SU-DHL-6 (cell line): ENCODE data around the gene RELN.
"Not testable (repeated sequence)": the region's sequence is repeated elsewhere in the genome, so short reads cannot be mapped to it uniquely, and the experiment has no call there.

ENCODE experiments used
- H2AFZ ChIP-seq: fragments of 200-600 bp; sonication (generic); 2 replicates; pipeline ENCODE4 v1.6.1; 2014; ENCODE audit warnings: low read depth, mild to moderate bottlenecking, moderate library complexity, mixed read lengths, antibody characterized with exemption, low read length; ENCODE audit not compliant: severe bottlenecking
- H3F3A ChIP-seq: fragments of 200-600 bp; shearing (Covaris generic); 2 replicates; pipeline ENCODE4 v1.6.0; 2016; ENCODE audit warnings: antibody characterized with exemption, mild to moderate bottlenecking; ENCODE audit not compliant: insufficient read depth
- H3K27ac ChIP-seq: fragments of 200-600 bp; sonication (generic); 2 replicates; pipeline ENCODE4 v1.5.1; 2016; ENCODE audit warnings: low read depth, mild to moderate bottlenecking, low read length, moderate library complexity, mixed read lengths
- H3K27me3 ChIP-seq: fragments of 200-600 bp; sonication (generic), shearing (Covaris generic); 2 replicates; pipeline ENCODE4 v1.6.0; 2014; ENCODE audit warnings: mild to moderate bottlenecking, low read length
- H3K36me3 ChIP-seq: fragments of 200-600 bp; sonication (generic); 2 replicates; pipeline ENCODE4 v1.6.1; 2014; ENCODE audit warnings: mild to moderate bottlenecking, low read length, mixed read lengths
- H3K4me2 ChIP-seq: fragments of 300-600, 200-600 bp; shearing (Covaris generic), sonication (generic); 2 replicates; pipeline ENCODE4 v1.6.0; 2014; ENCODE audit warnings: low read length, low read depth, mild to moderate bottlenecking; ENCODE audit not compliant: poor library complexity, severe bottlenecking
- H3K4me3 ChIP-seq: fragments of 200-600 bp; sonication (generic); 2 replicates; pipeline ENCODE4 v1.5.1; 2014; ENCODE audit warnings: antibody characterized with exemption, low read length, mild to moderate bottlenecking, mixed read lengths; ENCODE audit not compliant: insufficient read depth, poor library complexity, severe bottlenecking
- H3K79me2 ChIP-seq: fragments of 200-600 bp; sonication (generic); 2 replicates; pipeline ENCODE4 v1.6.1; 2014; ENCODE audit warnings: mild to moderate bottlenecking, low read length, moderate library complexity; ENCODE audit not compliant: insufficient read depth
- H3K9ac ChIP-seq: fragments of 200-600 bp; sonication (generic); 2 replicates; pipeline ENCODE4 v1.7.0; 2014; ENCODE audit warnings: mild to moderate bottlenecking, low read length
- H3K9me2 ChIP-seq: fragments of 200-600 bp; sonication (generic); replicated peaks from 2 replicates; pipeline ENCODE4 v1.6.1; 2014; ENCODE audit warnings: low read length; ENCODE audit not compliant: insufficient read depth
- H3K9me3 ChIP-seq: fragments of 200-600 bp; sonication (generic); 2 replicates; pipeline ENCODE4 v1.6.1; 2014; ENCODE audit warnings: low read length, mixed read lengths; ENCODE audit not compliant: insufficient read depth
- H4K20me1 ChIP-seq: fragments of 200-600 bp; sonication (generic); 2 replicates; pipeline ENCODE4 v1.6.1; 2014; ENCODE audit warnings: low read depth, mild to moderate bottlenecking, antibody characterized with exemption, low read length, moderate library complexity, mixed read lengths
- EZH2phosphoT487 ChIP-seq: fragments of 200-600 bp; sonication (generic), shearing (Covaris generic); conservative IDR thresholded peaks from 2 replicates; pipeline ENCODE4 v1.6.1; 2018; ENCODE audit warnings: mild to moderate bottlenecking, antibody characterized with exemption, low read length, moderate library complexity, mixed read lengths
- TF ChIP-seq, protein P1 (sequence below): fragments of 200-600 bp; sonication (generic); IDR thresholded peaks from one replicate; pipeline ENCODE4 v1.5.1; 2017; ENCODE audit warnings: antibody characterized with exemption, mild to moderate bottlenecking, low read length, moderate library complexity; ENCODE audit not compliant: insufficient read depth, poor library complexity, severe bottlenecking

Gene RELN

DNA sequence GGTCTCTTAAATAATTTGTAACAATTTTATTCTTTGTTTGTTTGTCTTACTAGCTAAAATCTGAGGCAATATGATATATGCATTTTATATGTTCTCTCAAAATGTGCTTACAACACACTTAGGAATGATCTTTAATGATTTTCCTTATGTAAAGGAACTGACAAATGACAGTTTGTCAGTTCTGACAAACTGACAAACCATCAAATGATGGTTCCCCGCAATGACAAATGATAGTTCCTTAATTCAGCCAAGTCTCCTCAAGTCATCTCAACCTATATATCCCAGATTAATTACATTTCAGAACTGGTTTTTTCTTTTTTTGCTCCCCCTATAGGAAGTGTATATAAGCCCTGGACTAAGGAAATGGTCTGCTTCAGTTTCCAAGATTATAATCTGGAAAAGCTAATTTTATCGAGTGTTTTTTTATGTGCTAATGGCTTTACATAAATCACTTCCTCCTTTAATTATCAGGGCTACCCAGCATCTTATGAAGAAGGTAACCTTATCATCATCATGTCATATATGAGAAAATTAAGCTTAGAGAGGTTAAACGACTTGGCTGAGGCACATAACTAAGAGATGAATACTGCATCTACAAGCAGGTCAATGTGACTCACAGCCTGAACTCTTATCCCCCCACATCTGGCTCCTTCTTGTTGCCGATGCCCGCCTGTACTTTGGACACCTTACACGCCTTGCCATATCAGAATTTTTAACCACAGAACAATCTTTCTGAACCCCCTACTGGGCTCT lies 75.1 kb downstream of the RELN start:
- no peak overlapping the region for H3K9ac ChIP-seq
- no peaks in the 10 kb centered on the region for H3F3A ChIP-seq
- H3K4me2 ChIP-seq = no peak overlapping the region
- TF ChIP-seq, protein P1, sequence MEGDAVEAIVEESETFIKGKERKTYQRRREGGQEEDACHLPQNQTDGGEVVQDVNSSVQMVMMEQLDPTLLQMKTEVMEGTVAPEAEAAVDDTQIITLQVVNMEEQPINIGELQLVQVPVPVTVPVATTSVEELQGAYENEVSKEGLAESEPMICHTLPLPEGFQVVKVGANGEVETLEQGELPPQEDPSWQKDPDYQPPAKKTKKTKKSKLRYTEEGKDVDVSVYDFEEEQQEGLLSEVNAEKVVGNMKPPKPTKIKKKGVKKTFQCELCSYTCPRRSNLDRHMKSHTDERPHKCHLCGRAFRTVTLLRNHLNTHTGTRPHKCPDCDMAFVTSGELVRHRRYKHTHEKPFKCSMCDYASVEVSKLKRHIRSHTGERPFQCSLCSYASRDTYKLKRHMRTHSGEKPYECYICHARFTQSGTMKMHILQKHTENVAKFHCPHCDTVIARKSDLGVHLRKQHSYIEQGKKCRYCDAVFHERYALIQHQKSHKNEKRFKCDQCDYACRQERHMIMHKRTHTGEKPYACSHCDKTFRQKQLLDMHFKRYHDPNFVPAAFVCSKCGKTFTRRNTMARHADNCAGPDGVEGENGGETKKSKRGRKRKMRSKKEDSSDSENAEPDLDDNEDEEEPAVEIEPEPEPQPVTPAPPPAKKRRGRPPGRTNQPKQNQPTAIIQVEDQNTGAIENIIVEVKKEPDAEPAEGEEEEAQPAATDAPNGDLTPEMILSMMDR = no peak
- no peak for TF ChIP-seq EZH2phosphoT487
- H3K79me2 ChIP-seq = no peaks in the 10 kb centered on the region
- no peaks in the 10 kb centered on the region for H3K9me3 ChIP-seq
- H3K36me3 ChIP-seq = no peaks in the 10 kb centered on the region
- H3K27ac ChIP-seq = no peak overlapping the region
- H4K20me1 ChIP-seq = no peaks in the 10 kb centered on the region
- no peak overlapping the region for H2AFZ ChIP-seq
- H3K4me3 ChIP-seq = no peak overlapping the region
- H3K9me2 ChIP-seq = no peaks in the 10 kb centered on the region
- H3K27me3 ChIP-seq = peaks cover 3% of the 10 kb centered on the region; the same call in 1 of the 2 replicates

DNA sequence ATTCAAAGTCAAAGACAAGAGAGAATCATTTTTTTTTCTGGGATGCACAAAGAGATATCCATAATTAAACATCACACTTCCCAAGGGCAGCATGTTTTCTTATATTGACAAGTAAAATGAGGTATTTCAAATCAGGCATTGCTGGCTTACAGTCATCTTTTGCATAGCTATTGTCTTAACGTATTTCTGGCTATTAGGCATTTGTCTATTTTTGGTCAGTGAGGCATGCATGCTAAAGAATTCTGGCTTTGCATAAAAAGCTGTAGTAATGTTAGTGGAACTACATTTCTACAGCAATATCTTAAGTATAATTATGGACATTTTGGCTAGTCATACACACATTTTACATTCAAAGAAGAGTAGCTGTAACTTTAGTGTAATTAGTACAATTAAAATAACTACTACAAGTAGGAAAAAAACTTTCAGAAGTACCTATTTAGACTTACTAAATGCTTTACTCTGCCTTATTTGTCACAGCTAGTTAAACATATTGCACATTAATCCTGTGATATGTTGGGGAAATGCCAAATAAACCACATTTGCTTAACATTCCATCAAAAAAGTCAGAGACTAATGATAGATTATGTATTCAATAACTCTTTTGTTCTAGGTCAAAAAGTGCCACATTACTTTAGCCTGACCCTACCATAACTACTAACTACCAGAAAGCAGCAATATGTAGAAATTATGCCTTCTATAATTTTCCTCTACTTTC lies 76.4 kb downstream of the RELN start:
- H3K27ac ChIP-seq = no peak overlapping the region
- H3K9ac ChIP-seq = no peak overlapping the region
- no peaks in the 10 kb centered on the region for H3K36me3 ChIP-seq
- H2AFZ ChIP-seq = no peak overlapping the region
- no peaks in the 10 kb centered on the region for H3K9me2 ChIP-seq
- no peaks in the 10 kb centered on the region for H3F3A ChIP-seq
- peaks cover 3% of the 10 kb centered on the region; the same call in 1 of the 2 replicates for H3K27me3 ChIP-seq
- H3K79me2 ChIP-seq = no peaks in the 10 kb centered on the region
- TF ChIP-seq EZH2phosphoT487 = no peak
- TF ChIP-seq, protein P1 = no peak
- no peaks in the 10 kb centered on the region for H3K9me3 ChIP-seq
- H3K4me2 ChIP-seq = no peak overlapping the region
- H4K20me1 ChIP-seq = no peaks in the 10 kb centered on the region
- no peak overlapping the region for H3K4me3 ChIP-seq

DNA sequence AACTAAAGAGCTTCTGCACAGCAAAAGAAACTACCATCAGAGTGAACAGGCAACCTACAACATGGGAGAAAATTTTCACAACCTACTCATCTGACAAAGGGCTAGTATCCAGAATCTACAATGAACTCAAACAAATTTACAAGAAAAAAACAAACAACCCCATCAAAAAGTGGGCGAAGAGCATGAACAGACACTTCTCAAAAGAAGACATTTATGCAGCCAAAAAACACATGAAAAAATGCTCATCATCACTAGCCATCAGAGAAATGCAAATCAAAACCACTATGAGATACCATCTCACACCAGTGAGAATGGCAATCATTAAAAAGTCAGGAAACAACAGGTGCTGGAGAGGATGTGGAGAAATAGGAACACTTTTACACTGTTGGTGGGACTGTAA lies 78.4 kb downstream of the RELN start:
- not testable (repeated sequence) for H3K9me3 ChIP-seq, H2AFZ ChIP-seq, H4K20me1 ChIP-seq, H3K27ac ChIP-seq, H3K4me2 ChIP-seq, H3K36me3 ChIP-seq, H3F3A ChIP-seq, H3K9me2 ChIP-seq, H3K27me3 ChIP-seq, H3K79me2 ChIP-seq, H3K4me3 ChIP-seq, H3K9ac ChIP-seq

DNA sequence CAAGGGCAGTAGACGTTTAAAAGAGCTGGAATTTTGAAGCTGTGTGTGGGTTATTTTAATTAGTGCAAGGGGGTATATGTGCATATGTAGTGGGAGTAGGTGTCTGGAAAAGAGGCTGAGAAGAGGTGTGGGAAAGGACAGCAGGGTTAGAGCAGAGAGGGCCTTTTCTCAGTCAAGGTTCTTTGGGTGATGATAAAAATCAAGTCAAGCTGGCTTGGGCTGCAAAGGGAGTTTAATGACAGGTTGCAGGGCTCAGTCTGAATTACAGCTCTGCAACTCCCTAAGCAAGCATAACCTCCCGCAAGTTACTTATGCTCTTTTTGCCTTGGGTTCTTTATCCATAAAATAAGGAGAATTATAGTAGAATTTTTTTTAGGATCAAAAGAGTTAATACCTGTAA lies 83.5 kb downstream of the RELN start:
- Histone ChIP-seq H3K4me2 (no peak overlapping the region), H3K4me3 (no peak overlapping the region), H3K9ac (no peak overlapping the region), H4K20me1 (no peaks in the 10 kb centered on the region), H3K27ac (no peak overlapping the region), H3K9me3 (no peaks in the 10 kb centered on the region), H3K36me3 (no peaks in the 10 kb centered on the region), H3K9me2 (no peaks in the 10 kb centered on the region), H3K27me3 (no peaks in the 10 kb centered on the region), H2AFZ (no peak overlapping the region), H3F3A (no peaks in the 10 kb centered on the region), H3K79me2 (no peaks in the 10 kb centered on the region)
- TF ChIP-seq, protein P1 = no peak
- TF ChIP-seq EZH2phosphoT487 = no peak
